ENCODE data around the gene HOXA10.

The HOXA10 gene

GRCh38 chr7:27154901-27155815 lies 19.0 kb downstream of the HOXA10 start:
- DNase-seq (ENCODE audit: low read depth): no peak

DNA sequence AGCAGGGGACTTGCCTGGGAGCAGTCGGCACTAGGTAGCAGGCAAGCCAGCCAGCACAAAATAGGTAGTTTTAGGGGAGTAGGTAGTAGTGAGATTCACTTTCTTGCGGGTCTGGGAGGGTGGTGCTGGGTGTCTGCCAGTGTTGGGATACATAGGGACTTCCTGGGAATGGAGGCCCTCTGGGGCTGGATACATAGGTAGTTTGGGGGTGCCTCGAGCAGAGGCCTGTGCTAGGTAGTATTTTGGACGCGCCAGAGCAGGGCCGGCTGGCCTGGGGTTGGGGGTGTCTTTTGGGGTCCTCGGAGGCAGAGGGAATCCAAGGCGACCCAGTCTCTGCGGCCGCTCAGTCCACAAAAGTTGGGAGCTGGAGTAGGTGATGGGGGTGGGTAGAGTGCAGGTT lies 19.8 kb downstream of the HOXA10 start:
- no peak for DNase-seq (ENCODE audit: low read depth)

DNA sequence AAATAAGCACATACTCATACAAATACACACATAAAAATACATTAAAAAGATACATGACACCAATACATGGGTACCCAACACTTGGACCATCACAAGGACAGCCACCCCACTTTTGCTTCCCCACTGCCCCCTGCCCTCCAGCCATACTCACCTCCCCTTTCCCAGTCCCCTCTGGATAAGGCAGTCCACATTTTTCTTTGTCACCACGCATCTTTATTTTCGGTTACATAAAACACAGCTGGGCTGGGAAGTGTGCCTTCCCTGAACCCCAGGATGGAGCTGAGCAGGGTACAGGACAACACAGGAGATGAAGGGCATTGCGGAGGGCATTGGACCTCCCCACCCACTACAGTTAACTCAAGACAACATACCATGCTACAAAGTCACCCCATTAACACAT lies 20.6 kb downstream of the HOXA10 start:
- DNase-seq (ENCODE audit: low read depth): no peak

DNA sequence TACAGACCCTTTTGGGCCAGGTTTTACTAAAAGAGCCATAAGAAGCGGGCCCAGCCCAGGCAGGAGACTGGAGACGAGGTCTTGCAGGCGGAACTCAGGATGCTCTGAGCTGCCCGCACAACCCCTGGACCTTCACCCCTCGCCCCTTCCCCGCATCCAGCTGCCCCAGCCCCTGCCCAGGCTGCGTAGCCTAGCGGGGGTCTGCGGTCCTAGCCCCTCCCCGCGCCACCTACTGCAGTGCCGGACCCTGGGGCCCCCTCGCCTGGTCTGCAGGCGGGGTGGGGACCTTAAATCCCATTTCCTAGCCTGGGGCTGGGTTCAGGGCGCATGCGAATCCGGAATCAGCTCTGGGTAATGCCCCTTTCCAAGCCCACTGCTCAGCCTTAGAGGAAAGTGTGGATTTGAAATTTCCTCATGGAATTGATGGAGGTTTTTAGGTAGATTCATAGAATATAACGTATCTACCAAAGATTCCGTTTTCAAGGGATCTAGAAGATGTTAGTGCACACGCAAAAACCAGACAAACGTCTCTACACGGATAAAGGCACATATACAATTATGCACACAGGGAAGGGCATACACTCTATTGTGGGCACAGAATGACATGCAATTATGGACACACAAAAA lies 21.2 kb downstream of the HOXA10 start:
- DNase-seq (ENCODE audit: low read depth): no peak

- DNase-seq (ENCODE audit: low read depth): no peak
Measured at GRCh38 chr7:27151931-27152815, 21.9 kb downstream of the HOXA10 start, which contains the start of gene HOXA3. Gene HOXA3, minus strand, starts transcription at chr7:27152583. Its CDS starts 41,943 bp downstream, at chr7:27110640.

GRCh38 chr7:27151341-27151930 lies 22.7 kb downstream of the HOXA10 start:
- no peak for DNase-seq (ENCODE audit: low read depth)

DNA sequence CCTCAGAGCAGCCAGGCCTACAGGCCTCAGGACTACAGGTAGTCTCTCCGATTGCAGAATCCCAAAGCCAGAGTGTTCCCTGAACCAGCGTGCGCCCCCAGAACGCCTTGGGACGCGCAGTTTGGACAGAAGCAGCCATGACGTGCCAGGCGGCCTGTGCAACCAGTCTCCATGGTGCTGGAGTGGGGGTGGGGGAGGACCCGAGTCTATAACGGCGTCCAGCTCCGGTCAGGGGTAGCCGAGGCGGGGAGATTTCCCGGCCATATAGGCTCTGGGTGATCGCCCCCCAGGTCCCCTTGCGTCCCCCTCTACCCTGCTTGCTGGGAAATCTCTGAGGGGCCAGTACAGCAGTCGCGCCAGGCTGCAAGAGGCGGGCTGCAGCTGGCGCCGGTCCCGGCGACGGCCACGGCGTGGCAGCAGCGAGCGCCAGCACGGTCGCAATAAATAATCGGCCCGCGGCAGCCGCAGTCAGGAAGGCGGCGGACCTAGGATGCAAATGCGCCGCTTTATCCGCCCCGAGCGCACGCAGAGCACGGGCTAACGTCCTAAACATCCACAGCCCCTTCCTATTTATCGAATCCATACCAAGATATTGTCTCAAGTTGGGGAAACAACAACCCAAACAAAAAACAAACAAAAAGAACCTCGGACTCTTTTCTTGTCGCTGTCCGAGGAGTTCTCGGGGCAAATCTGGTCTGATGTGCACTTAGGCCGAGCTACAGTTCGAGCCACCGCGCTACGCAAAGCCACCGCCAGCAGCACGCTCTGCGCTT lies 23.4 kb downstream of the HOXA10 start:
- DNase-seq (ENCODE audit: low read depth): peak; percentile 29

DNA sequence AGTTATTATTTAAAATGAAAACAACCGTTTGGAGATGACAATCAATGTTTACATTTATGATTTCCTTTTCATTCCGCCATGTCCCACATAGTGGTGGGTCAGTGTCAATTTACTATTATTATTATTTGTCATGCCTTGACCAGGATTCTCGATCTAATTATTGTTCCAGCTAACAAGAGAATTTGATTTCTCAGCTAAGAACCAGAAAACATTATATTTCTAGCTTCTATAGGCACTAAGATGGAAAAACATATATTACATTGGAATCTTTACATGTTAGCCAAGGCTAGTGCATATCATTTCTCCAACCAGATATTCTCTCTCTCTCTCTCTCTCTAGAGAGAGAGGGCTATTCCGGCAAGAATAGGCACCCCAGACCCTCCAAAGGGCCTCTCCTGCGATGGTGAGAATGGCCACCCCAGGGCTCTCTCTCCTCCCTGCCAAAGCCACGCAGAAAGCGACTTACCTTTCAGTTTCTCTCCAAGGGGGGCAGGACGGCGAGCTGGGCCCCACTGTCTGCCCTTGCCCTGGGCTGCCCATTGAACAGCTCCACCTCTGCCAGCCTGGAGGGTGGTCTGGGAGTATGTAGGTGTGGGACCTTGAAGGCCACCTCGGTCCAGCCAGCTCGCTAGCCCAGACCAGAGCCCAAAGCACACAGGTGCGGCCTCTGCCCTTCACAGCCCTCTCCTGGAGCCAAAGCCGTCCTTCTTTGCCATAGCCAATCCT lies 24.1 kb downstream of the HOXA10 start:
- no peak for DNase-seq (ENCODE audit: low read depth)

DNA sequence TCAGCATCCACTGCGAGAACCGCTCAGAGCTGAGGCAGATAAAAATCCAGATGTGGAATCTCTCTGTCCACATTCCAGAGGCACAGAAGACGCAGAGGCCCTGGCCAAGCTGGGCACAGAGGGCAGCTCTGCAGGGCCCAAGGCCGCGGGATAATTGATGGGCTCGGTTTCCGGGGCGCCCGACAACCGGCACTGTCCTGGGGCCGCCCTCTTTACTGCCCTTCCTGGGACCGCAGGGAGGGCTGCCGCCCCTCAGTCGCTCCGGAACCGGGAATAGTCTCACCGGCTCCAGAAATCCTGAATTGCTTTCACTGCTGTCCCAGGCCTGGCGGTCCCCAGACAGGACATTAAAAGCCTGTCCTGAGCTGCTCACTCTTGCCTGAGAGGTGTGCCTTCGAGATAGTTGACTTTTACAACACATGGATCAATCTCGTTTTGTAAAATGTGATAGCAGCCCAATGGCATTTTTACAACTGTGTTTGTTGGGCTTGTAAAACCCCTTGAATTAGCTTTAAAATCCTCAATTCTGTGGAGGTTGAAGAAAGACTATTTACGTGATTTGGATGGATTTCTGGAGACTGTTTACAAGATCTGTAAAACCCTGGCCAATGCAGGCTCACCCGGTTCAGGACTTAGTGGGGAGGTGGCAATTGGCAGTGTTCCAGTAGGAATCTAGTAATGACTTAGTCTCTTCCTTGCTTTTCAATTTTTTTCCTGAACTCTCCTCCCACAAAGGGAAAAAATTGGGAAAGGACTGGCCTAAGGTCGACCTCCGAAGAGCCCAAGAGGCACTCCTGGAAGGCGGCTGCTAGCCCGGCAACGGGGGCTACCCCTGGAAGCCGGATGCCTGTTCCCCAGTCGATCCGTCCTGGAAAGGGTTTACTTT lies 25.1 kb downstream of the HOXA10 start:
- no peak for DNase-seq (ENCODE audit: low read depth)

GRCh38 chr7:27148031-27148755 lies 25.9 kb downstream of the HOXA10 start:
- no peak for DNase-seq (ENCODE audit: low read depth)

GRCh38 chr7:27147199-27148030 lies 26.7 kb downstream of the HOXA10 start, which contains the start of gene HOXA6:
Gene HOXA6, minus strand, starts transcription at chr7:27147774. Its CDS starts 25 bp downstream, at chr7:27147749.
- DNase-seq (ENCODE audit: low read depth): no peak

GRCh38 chr7:27146491-27147198 lies 27.5 kb downstream of the HOXA10 start:
- no peak for DNase-seq (ENCODE audit: low read depth)

GRCh38 chr7:27145914-27146412 lies 28.2 kb downstream of the HOXA10 start:
- no peak for DNase-seq (ENCODE audit: low read depth)

DNA sequence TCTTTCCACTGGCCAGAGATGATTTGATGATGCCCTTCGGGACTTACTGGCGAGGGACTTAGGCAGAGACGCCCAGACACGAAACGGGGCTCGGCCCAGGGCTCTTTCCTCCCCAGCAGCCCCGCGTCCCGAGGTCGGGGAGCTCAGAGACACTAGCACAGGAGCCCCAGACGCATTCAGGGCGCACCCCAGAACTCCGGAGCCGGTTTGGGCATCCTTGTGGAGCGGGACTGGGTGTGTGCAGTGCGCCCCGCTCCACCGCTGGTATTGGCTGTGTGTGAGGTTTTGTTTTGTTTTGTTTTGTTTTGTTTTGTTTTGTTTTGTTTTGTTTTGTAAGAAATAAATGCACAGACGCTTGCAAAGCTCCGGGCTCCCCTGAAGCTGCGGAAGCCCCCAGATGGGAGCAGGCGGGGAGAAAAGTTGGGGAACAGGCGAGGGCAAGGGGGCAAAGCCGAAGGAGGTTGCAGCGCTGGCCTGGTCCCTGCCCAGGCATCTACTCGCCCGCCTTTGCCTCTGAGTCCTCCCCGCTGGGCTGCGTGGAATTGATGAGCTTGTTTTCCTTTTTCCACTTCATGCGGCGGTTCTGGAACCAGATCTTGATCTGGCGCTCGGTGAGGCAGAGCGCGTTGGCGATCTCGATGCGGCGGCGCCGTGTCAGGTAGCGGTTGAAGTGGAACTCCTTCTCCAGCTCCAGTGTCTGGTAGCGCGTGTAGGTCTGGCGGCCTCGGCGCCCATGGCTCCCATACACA lies 28.8 kb downstream of the HOXA10 start:
- DNase-seq (ENCODE audit: low read depth): no peak

- DNase-seq (ENCODE audit: low read depth): no peak
Measured at GRCh38 chr7:27144781-27145164, 29.3 kb downstream of the HOXA10 start.

Data from T-helper 22 cell (primary cell).